Measurements from ENCODE around the gene AFAP1L1.
A peak's percentile ranks its signal among the peaks of the same experiment; 100 is the strongest.

DNA sequence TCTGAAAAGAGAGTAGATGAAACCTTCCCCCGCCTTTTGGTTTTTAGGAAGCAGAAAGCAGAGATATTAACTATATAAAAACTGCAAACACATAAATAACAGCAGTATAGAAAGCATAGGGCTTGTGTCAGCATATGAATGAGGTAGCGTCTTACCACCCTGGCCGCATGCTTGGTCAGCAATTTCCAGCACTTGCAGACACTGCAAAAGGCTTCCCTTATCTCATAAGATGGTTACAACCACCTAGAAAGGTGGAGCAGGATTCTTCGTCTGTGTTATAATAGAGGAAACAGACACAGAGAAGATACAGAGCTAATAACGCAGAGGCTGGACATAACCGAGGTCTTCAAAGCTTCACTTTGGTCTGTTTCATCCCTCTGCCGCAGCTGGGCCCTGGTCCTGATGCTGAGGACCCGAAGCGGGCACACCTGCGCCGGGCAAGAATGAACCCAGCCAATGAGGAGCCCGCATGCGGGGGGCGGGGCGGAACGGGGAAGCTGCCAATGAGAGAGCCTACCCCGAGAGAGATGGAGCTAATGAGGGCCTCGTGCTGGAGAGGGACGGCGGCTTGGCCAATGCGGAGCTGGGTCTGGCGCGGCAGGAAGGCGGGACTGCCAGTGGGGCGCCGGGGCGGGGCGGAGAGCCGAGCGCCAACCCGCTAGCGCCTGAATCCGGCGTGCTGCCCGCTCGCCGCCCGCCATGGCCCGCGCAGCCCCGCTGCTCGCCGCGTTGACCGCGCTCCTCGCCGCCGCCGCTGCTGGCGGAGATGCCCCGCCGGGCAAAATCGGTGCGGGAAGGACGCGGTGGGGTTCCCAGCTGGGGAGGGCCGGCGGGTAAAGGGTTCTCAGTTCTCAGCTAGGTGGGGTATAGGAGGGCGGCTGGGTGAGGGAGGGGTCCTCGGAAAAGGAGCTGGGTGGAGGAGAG is 86.0 kb downstream of the AFAP1L1 start, which contains the start of gene PCYOX1L:
- no peak for TF ChIP-seq POLR2AphosphoS5 (IDR thresholded peaks at IDR 0.05)
- TF ChIP-seq, protein P1, sequence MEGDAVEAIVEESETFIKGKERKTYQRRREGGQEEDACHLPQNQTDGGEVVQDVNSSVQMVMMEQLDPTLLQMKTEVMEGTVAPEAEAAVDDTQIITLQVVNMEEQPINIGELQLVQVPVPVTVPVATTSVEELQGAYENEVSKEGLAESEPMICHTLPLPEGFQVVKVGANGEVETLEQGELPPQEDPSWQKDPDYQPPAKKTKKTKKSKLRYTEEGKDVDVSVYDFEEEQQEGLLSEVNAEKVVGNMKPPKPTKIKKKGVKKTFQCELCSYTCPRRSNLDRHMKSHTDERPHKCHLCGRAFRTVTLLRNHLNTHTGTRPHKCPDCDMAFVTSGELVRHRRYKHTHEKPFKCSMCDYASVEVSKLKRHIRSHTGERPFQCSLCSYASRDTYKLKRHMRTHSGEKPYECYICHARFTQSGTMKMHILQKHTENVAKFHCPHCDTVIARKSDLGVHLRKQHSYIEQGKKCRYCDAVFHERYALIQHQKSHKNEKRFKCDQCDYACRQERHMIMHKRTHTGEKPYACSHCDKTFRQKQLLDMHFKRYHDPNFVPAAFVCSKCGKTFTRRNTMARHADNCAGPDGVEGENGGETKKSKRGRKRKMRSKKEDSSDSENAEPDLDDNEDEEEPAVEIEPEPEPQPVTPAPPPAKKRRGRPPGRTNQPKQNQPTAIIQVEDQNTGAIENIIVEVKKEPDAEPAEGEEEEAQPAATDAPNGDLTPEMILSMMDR (IDR thresholded peaks at IDR 0.05): no peak
- TF ChIP-seq POLR2A (IDR thresholded peaks at IDR 0.05): peak in 1 of 2 donors; percentile 25
